ENCODE measurements around the gene RPLP2.

Gene RPLP2

GRCh38 chr11:766106-766935 lies 43.4 kb upstream of the RPLP2 start:
- no peaks in the 10 kb centered on the region for H3K4me1 ChIP-seq
- no peaks in the 10 kb centered on the region for H3K9me3 ChIP-seq
- H3K36me3 ChIP-seq: peaks cover 94% of the 10 kb centered on the region
- H3K27ac ChIP-seq: no peak overlapping the region
- TF ChIP-seq Cebpa-rat (IDR thresholded peaks at IDR 0.05): no peak
- H3K9ac ChIP-seq: no peak overlapping the region; the same call in 1 of the 2 replicates
- peaks cover 90% of the 10 kb centered on the region for H4K20me1 ChIP-seq
- no peak overlapping the region for H3K4me2 ChIP-seq
- H3K27me3 ChIP-seq: no peaks in the 10 kb centered on the region
- H3K4me3 ChIP-seq: no peak overlapping the region

- H3K4me2 ChIP-seq: no peak overlapping the region
- no peak for TF ChIP-seq Cebpa-rat (IDR thresholded peaks at IDR 0.05)
- no peaks in the 10 kb centered on the region for H3K4me1 ChIP-seq
- no peaks in the 10 kb centered on the region for H3K9me3 ChIP-seq
- H3K36me3 ChIP-seq: peaks cover 94% of the 10 kb centered on the region
- no peak overlapping the region for H3K4me3 ChIP-seq
- peaks cover 90% of the 10 kb centered on the region for H4K20me1 ChIP-seq
- H3K9ac ChIP-seq: no peak overlapping the region
- H3K27ac ChIP-seq: no peak overlapping the region
- no peaks in the 10 kb centered on the region for H3K27me3 ChIP-seq
Measured at GRCh38 chr11:766936-767210, 42.9 kb upstream of the RPLP2 start.

GRCh38 chr11:767238-767637 lies 42.5 kb upstream of the RPLP2 start:
- no peak for TF ChIP-seq Cebpa-rat (IDR thresholded peaks at IDR 0.05)

GRCh38 chr11:769887-770641 lies 39.7 kb upstream of the RPLP2 start:
- Histone ChIP-seq H3K9me3 (no peaks in the 10 kb centered on the region), H3K4me3 (no peak overlapping the region), H4K20me1 (peaks cover 94% of the 10 kb centered on the region), H3K9ac (no peak overlapping the region), H3K27ac (no peak overlapping the region), H3K36me3 (peaks cover 97% of the 10 kb centered on the region), H3K4me2 (no peak overlapping the region), H3K27me3 (no peaks in the 10 kb centered on the region), H3K4me1 (peaks cover 15% of the 10 kb centered on the region)
- no peak for TF ChIP-seq Cebpa-rat (IDR thresholded peaks at IDR 0.05)

More at GRCh38 chr11:767238-767637, 42.5 kb upstream of the RPLP2 start:
- H3K4me1 ChIP-seq: no peaks in the 10 kb centered on the region
- H3K27ac ChIP-seq: no peak overlapping the region
- H3K9ac ChIP-seq: no peak overlapping the region
- H3K36me3 ChIP-seq: peaks cover 94% of the 10 kb centered on the region
- H3K4me2 ChIP-seq: no peak overlapping the region
- no peak overlapping the region for H3K4me3 ChIP-seq
- no peaks in the 10 kb centered on the region for H3K27me3 ChIP-seq
- H4K20me1 ChIP-seq: peaks cover 90% of the 10 kb centered on the region
- H3K9me3 ChIP-seq: no peaks in the 10 kb centered on the region

GRCh38 chr11:770642-771616 lies 38.8 kb upstream of the RPLP2 start:
- TF ChIP-seq Cebpa-rat (IDR thresholded peaks at IDR 0.05): no peak
- Histone ChIP-seq H3K9me3 (no peaks in the 10 kb centered on the region), H3K4me2 (no peak overlapping the region), H3K9ac (no peak overlapping the region), H3K4me3 (no peak overlapping the region), H3K27ac (no peak overlapping the region), H3K27me3 (no peaks in the 10 kb centered on the region), H3K36me3 (peaks cover 91% of the 10 kb centered on the region), H3K4me1 (peaks cover 24% of the 10 kb centered on the region), H4K20me1 (peaks cover 94% of the 10 kb centered on the region)

- H3K4me1 ChIP-seq: peaks cover 30% of the 10 kb centered on the region
- peaks cover 94% of the 10 kb centered on the region for H4K20me1 ChIP-seq
- H3K27me3 ChIP-seq: no peaks in the 10 kb centered on the region
- H3K4me3 ChIP-seq: no peak overlapping the region
- no peaks in the 10 kb centered on the region for H3K9me3 ChIP-seq
- H3K9ac ChIP-seq: no peak overlapping the region
- no peak overlapping the region for H3K27ac ChIP-seq
- no peak for TF ChIP-seq Cebpa-rat (IDR thresholded peaks at IDR 0.05)
- no peak overlapping the region for H3K4me2 ChIP-seq
- H3K36me3 ChIP-seq: peaks cover 83% of the 10 kb centered on the region
Measured at GRCh38 chr11:771617-772204, 38.1 kb upstream of the RPLP2 start.

GRCh38 chr11:772429-773390 lies 37.1 kb upstream of the RPLP2 start:
- H3K4me1 ChIP-seq: peaks cover 30% of the 10 kb centered on the region
- H3K9me3 ChIP-seq: no peaks in the 10 kb centered on the region
- no peak for TF ChIP-seq Cebpa-rat (IDR thresholded peaks at IDR 0.05)
- H3K4me3 ChIP-seq: no peak overlapping the region
- H3K27me3 ChIP-seq: no peaks in the 10 kb centered on the region
- H3K9ac ChIP-seq: no peak overlapping the region
- no peak overlapping the region for H3K27ac ChIP-seq
- no peak overlapping the region for H3K4me2 ChIP-seq
- H4K20me1 ChIP-seq: peaks cover 86% of the 10 kb centered on the region
- peaks cover 73% of the 10 kb centered on the region for H3K36me3 ChIP-seq

- Histone ChIP-seq H4K20me1 (peaks cover 82% of the 10 kb centered on the region), H3K9ac (peak overlapping the region; percentile 43; the same call in 1 of the 2 replicates), H3K36me3 (peaks cover 67% of the 10 kb centered on the region), H3K27ac (0 out of 2 replicates have a peak overlapping the region, but pooled peaks have one; percentile 35), H3K4me2 (no peak overlapping the region), H3K27me3 (no peaks in the 10 kb centered on the region), H3K9me3 (no peaks in the 10 kb centered on the region), H3K4me1 (peaks cover 35% of the 10 kb centered on the region), H3K4me3 (no peak overlapping the region)
- no peak for TF ChIP-seq Cebpa-rat (IDR thresholded peaks at IDR 0.05)
Measured at GRCh38 chr11:773425-773824, 36.3 kb upstream of the RPLP2 start.

Data from BLaER1 (cell line).